Keratinocyte (primary cell): ENCODE measurements around the gene RPS2. TPM values are rescaled to one million over a fixed set of nuclear protein-coding genes. Genes with fewer than 3 reads are reported as not detected.

Experiments
- DNase-seq: peaks from one replicate; pipeline ENCODE4 v3.0.0-alpha.2; 2011; ENCODE audit warnings: low read depth, missing footprints, low spot score
- FAIRE-seq: peaks from 2 replicates; lab custom pipeline; 2011; peaks lifted over from hg19 to GRCh38; lab: Jason Lieb, UNC
- H2AFZ ChIP-seq: 2 replicates; pipeline ENCODE4 v1.6.0; 2012; ENCODE audit warnings: low read length, control low read depth, inconsistent platforms; ENCODE audit not compliant: control insufficient read depth
- H3K27ac ChIP-seq: 2 replicates; pipeline ENCODE4 v1.5.1; 2011; ENCODE audit warnings: low read length; ENCODE audit not compliant: control insufficient read depth, insufficient read depth
- H3K27me3 ChIP-seq: 3 replicates; pipeline ENCODE4 v1.6.0; 2011; ENCODE audit warnings: low read length; ENCODE audit not compliant: control insufficient read depth, insufficient read depth; ENCODE audit errors: extremely low read depth
- H3K36me3 ChIP-seq, 2 experiments: 2 replicates in 1 of 2; 3 replicates in 1 of 2; pipeline ENCODE4 v1.5.1; 2011; ENCODE audit warnings: low read length in 2 of 2, mild to moderate bottlenecking in 1 of 2; ENCODE audit not compliant: control insufficient read depth in 2 of 2, insufficient read depth in 2 of 2; ENCODE audit errors: extremely low read depth in 1 of 2
- H3K4me1 ChIP-seq: 3 replicates; pipeline ENCODE4 v1.5.1; 2011; ENCODE audit warnings: low read length; ENCODE audit not compliant: control insufficient read depth, insufficient read depth; ENCODE audit errors: extremely low read depth
- H3K4me2 ChIP-seq: 3 replicates; pipeline ENCODE4 v1.6.0; 2011; ENCODE audit warnings: low read depth, low read length; ENCODE audit not compliant: control insufficient read depth, insufficient read depth; ENCODE audit errors: extremely low read depth
- H3K4me3 ChIP-seq, 3 experiments: fragments of 200-600 bp in 1 of 3; sonication (generic) in 1 of 3; 2 replicates in 2 of 3; 3 replicates in 1 of 3; pipeline ENCODE4 v1.5.1; 2011 to 2016; ENCODE audit warnings: low read length in 3 of 3, mild to moderate bottlenecking in 3 of 3, control low read depth in 2 of 3, inconsistent platforms in 1 of 3, low read depth in 1 of 3, mixed read lengths in 1 of 3, mixed run types in 1 of 3, moderate library complexity in 1 of 3; ENCODE audit not compliant: control insufficient read depth in 2 of 3, insufficient read depth in 2 of 3; ENCODE audit errors: extremely low read depth in 1 of 3
- H3K79me2 ChIP-seq: 2 replicates; pipeline ENCODE4 v1.6.0; 2012; ENCODE audit warnings: low read length; ENCODE audit not compliant: control insufficient read depth, insufficient read depth
- H3K9ac ChIP-seq: 3 replicates; pipeline ENCODE4 v1.6.0; 2011; ENCODE audit warnings: low read length; ENCODE audit not compliant: control insufficient read depth, insufficient read depth; ENCODE audit errors: extremely low read depth
- H3K9me1 ChIP-seq: 3 replicates; pipeline ENCODE4 v1.6.0; 2011; ENCODE audit warnings: low read length; ENCODE audit not compliant: control insufficient read depth, insufficient read depth; ENCODE audit errors: extremely low read depth
- H3K9me3 ChIP-seq: 2 replicates; pipeline ENCODE4 v1.5.1; 2012; ENCODE audit warnings: low read depth, low read length; ENCODE audit not compliant: control insufficient read depth
- H4K20me1 ChIP-seq: 3 replicates; pipeline ENCODE4 v1.6.0; 2011; ENCODE audit warnings: low read length; ENCODE audit not compliant: control insufficient read depth, insufficient read depth; ENCODE audit errors: extremely low read depth
- CTCF ChIP-seq, 3 experiments: IDR thresholded peaks in 1 of 3; conservative IDR thresholded peaks in 1 of 3; optimal IDR thresholded peaks in 1 of 3; 2 replicates in 2 of 3; 3 replicates in 1 of 3; pipeline versions ENCODE3 to v1.5.1; 2011; ENCODE audit warnings: low read length in 3 of 3, mild to moderate bottlenecking in 3 of 3, moderate library complexity in 2 of 3, control low read depth in 1 of 3, inconsistent platforms in 1 of 3; ENCODE audit not compliant: insufficient read depth in 2 of 3; ENCODE audit errors: extremely low read depth in 1 of 3
- EZH2 ChIP-seq: IDR thresholded peaks from one replicate; pipeline ENCODE4 v1.6.1; 2012; ENCODE audit warnings: inconsistent platforms, mild to moderate bottlenecking, low read length, moderate library complexity
- dilution Hi-C: fragments of 300-500 bp; cut with MboI; formaldehyde crosslinking; loops from one replicate; pipeline ENCODE4 v1.7.0; 2020; ENCODE audit warnings: low sequenced_read_pairs; ENCODE audit not compliant: extremely low pct_ligation_motif_present
- polyA plus RNA-seq, 5 experiments: library from polyadenylated mRNA; depleted of rRNA in 3 of 5; stranded (reverse) in 3 of 5; stranded (forward) in 1 of 5; unstranded in 1 of 5; fragments of >200 nt; gene quantifications; 1 replicate in 1 of 5; 2 replicates in 3 of 5; 3 replicates in 1 of 5; pipeline versions ENCODE4 v1.2.1 to v1.2.3, GENCODE V29; 2011 to 2012; ENCODE audit warnings: missing spikeins in 2 of 5, low read depth in 1 of 5, low replicate concordance in 1 of 5

Gene RPS2
- polyA plus RNA-seq, 1 donor (not counting 4 experiments of a cell fraction or from before 2014, with no cell fraction given), result 3,573 TPM

- Histone ChIP-seq H2AFZ (no peak overlapping the region), H3K4me2 (no peak overlapping the region), H3K4me1 (peaks cover 17% of the 10 kb centered on the region), H3K9me3 (no peaks in the 10 kb centered on the region), H3K79me2 (peaks cover 32% of the 10 kb centered on the region), H3K9ac (no peak overlapping the region), H3K27me3 (no peaks in the 10 kb centered on the region), H3K36me3 (peaks cover 14 to 23% of the 10 kb centered on the region in 2 experiments), H3K9me1 (no peaks in the 10 kb centered on the region), H3K27ac (no peak overlapping the region), H4K20me1 (no peaks in the 10 kb centered on the region), H3K4me3 (no peak overlapping the region)
- TF ChIP-seq EZH2 (no peak), CTCF (optimal IDR thresholded peaks at IDR 0.05 in 1 of 3, IDR thresholded peaks at IDR 0.05 in 1 of 3, conservative IDR thresholded peaks at IDR 0.05 in 1 of 3; ENCODE audit: extremely low read depth in 1 of 3, insufficient read depth in 2 of 3, low read length in 3 of 3) (no peak)
- dilution Hi-C loops, result no loop called here
- DNase-seq, result no peak
- FAIRE-seq, result no peak
Measured at GRCh38 chr16:1974157-1975070, 9.8 kb upstream of the RPS2 start.

GRCh38 chr16:1973461-1974156 is 9.0 kb upstream of the RPS2 start:
- H3K27me3 ChIP-seq, result no peaks in the 10 kb centered on the region
- peaks cover 14% of the 10 kb centered on the region for H3K4me1 ChIP-seq
- no peaks in the 10 kb centered on the region for H3K9me1 ChIP-seq
- no peaks in the 10 kb centered on the region for H4K20me1 ChIP-seq
- no peaks in the 10 kb centered on the region for H3K9me3 ChIP-seq
- H3K4me3 ChIP-seq, result no peak overlapping the region
- FAIRE-seq (no peak), DNase-seq (no peak)
- peaks cover 32% of the 10 kb centered on the region for H3K79me2 ChIP-seq
- no peak overlapping the region for H3K9ac ChIP-seq
- TF ChIP-seq CTCF (optimal IDR thresholded peaks at IDR 0.05 in 1 of 3, IDR thresholded peaks at IDR 0.05 in 1 of 3, conservative IDR thresholded peaks at IDR 0.05 in 1 of 3; ENCODE audit: extremely low read depth in 1 of 3, insufficient read depth in 2 of 3, low read length in 3 of 3) (no peak), EZH2 (no peak)
- H3K36me3 ChIP-seq, result peaks cover 12 to 23% of the 10 kb centered on the region in 2 experiments
- H2AFZ ChIP-seq, result no peak overlapping the region
- H3K27ac ChIP-seq, result no peak overlapping the region
- H3K4me2 ChIP-seq, result peak overlapping the region; percentile 32
- dilution Hi-C loops, result no loop called here
